Stimulated activated CD8-positive, alpha-beta memory T cell treated with anti-CD3 and anti-CD28 coated beads, Interleukin-15, amount 100 ng/mL, for 24 hours (primary cell): ENCODE data around the gene PRKG1.

Experiments
- DNase-seq: peaks from one replicate; pipeline ENCODE4 v3.0.0-alpha.2; 2020; ENCODE audit warnings: low read depth

Gene PRKG1

DNA sequence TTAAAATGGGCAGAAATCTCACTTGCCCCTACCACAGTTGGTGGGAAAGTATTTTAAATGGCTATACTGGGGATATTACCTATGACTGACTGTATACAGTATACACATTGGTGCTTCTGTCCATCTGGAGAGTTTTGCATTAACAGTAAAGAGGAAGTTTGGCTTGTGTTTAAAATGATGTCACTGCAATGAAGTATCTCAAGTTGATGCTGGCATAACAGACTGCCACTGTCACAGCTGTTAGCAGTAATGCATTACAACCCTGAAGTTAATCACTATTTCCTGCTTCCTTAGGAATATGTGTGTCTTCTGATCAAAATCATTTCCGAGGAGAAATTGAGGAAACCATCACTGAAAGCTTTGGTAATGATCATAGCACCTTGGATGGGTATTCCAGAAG is 1241.7 kb downstream of the PRKG1 start:
- no peak for DNase-seq

DNA sequence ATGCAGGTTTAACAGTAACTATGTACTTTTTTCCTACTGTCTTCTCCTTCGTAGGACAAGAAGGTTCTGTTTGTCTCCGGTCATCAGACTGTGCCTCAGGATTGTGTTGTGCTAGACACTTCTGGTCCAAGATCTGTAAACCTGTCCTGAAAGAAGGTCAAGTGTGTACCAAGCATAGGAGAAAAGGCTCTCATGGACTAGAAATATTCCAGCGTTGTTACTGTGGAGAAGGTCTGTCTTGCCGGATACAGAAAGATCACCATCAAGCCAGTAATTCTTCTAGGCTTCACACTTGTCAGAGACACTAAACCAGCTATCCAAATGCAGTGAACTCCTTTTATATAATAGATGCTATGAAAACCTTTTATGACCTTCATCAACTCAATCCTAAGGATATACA is 1242.2 kb downstream of the PRKG1 start:
- no peak for DNase-seq

DNA sequence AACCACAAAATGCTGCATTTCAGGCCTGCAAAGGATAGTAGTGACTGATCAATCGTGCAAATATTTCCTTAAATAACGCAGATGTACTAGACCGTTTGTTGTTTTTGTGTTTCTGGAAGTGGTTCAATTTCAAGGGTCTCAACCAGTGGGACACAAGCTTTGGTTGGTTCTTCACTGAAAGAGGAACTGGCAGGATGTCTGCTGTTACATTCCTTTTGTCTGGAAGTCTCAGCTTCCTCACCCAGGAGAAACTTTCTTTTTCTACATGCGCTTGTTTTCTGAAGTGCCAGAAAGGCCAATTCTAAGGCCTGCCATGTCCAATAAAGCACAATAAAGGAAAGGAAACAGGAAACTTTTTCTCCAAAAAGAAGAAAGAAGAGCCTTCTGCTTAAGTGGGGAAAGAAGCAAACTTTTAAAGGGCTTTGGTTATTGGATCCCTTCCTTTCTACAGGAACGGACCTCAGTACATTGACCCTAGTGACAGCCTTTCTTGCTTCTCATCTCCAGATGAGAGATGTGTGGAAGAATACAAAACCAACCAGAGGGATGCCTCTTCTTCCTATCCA is 1243.9 kb downstream of the PRKG1 start:
- no peak for DNase-seq

DNA sequence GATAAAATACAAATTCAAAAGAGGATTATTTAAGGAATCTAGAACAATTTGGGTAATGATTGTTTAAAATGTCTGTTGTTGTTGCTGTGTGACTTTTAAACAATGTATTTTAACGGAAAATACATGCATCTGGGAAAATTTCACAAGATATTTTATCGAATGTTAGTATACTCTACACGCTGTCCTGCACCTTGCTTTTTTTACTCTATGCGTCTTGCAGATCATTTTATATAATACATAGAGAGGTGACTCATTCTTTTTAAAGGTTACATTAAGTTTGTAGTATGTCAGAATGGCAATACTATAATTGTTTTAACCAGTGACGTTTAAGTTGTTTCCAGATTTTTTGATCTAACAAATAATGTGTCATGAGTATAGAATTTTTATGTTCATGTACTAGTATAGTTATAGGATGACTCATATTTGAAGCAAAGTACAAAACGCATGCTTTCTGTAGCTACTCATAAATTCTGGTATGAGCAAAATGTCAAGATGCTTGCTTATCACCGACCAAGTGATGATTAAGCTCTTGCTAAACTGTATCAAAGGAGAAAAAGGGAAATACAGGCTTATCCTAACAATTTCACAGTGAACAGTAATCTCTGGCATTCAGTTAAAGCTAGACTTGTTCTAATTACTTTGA is 1244.7 kb downstream of the PRKG1 start:
- no peak for DNase-seq

DNA sequence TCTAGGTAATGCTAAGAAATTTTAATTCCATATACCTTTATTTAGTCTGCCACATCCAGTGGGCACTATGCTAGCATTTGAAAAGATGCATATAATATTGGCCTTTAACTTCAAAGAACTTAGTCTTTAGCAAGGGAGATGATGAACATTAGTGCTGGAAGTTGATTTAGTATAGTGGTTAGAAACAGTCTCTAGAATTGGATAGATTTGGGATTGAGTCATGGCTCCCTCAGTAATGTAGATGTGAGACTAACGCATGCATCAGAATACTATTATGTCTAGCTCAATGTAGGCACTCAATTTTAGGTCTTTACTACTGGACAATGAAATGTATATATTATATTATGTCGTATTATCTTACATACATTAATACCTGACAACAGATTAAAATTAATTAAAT is 1245.6 kb downstream of the PRKG1 start:
- DNase-seq, result no peak

DNA sequence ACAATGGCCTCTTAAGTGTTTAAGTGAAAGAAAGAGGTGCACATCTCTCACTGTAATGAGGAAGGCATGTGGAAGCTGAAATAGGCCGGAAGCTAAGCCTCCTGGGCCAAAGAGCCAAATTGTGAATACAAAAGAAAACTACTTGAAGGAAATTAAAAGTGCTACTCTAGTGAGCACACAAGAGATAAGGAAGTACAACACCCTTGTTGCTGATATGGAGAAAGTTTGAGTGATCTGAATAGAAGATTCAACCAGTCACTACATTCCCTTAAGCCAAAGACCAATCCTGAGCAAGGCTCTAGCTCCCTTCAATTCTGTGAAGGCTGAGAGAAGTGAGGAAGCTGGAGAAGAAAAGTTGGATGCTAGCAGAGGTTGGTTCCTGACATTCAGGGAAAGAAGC is 1248.0 kb downstream of the PRKG1 start:
- no peak for DNase-seq

DNA sequence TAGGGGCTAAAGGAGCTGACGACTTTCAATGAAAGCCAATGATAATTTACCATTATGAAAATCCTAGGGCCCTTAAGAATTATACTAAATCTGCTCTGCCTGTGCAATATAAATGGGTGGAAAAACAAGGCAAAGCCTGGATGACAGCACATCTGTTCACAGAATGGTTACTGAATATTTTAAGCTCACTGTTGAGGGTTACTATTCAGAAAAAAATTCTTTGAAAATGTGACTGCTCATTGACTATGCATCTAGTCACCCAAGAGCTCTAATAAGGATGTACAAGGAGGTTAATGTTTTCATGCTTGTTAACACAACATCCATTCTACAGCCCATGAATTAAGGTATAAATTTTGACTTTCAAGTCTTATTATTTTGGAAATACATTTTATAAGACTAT is 1248.6 kb downstream of the PRKG1 start:
- no peak for DNase-seq

DNA sequence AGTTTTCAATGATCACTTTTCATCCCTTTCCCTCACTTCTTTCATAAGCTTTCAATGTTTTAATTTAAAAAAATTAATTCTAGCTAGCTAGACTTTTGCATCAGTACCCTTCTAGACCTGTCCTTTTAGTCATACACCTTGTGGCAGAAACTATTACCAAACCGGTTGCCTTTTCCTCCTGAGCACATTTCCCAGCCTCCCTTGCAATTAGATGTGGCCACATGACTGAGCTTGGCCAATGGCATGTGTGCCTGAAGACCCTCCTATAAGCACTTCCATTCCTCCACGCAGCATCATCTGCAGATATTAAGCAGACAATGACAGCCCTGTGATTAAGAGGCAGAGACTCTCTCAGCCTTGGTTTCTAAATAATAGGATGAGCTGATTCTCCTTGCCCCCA is 1252.1 kb downstream of the PRKG1 start:
- DNase-seq, result no peak

DNA sequence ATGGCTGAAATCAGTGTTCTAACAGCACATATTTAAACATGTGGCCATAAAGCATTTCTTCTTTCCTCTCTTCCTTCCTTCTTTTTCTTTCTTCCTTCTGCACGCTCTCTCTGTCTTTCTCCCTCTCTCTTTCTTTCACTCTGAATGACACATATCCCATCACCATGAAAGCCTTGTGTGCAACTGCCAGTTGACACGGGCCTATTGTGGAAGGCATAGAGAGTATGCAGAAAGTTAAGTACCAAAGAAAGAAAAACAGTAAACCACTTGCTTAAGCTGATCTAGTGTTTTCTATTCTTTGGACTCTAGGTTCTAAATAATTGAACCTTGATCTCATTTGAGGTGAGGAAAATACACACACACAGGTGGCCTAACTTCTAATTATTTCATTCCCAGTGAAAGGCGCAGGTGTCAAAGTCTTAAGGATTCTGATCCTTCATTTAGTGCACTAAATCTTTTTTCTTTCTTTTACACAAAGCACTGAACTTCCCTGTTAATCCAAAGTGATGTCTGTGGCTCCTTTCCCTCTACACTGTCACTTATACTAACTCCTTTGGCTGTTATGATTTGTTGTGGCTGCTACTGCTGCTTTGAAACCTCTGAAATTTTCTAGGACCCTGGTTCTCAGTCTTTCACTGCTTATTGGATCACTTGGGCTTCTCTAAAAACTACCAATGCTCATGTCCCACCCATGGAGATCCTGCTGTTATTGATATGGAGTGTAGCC is 1257.5 kb downstream of the PRKG1 start:
- no peak for DNase-seq

DNA sequence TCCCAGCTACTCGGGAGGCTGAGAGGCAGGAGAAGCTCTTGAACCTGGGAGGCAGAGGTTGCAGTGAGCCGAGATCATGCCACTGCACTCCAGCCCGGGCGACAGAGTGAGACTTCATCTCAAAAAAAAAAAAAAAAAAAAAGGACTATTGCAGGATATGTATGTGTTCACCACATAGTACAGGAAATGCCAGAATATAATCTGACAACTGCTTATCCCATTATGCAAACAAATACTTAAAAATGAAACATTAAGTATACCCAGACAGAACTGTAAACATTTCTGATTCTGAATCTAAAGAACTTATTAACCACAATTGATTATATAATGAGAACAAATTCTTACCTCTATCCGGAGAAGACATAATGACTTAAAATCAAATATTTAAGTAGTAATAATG is 1258.5 kb downstream of the PRKG1 start:
- DNase-seq, result no peak

DNA sequence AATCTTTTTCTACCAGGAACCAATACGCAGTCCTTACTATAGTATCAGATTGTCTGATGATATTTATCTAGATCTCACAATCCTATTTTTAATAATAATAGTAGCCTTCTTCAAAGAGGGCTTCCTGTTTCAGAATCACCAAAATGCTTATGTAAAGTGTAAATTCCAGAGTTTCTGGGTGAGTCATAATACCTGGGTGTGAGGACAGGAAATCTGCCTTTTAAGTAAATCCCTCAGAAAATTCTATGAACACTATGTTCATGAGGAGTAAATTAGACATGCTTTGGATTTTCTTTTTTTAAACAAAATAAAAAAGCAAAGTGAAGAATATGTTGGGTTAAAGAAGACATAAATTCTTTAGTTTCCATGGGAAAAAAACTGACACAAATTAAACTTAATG is 1260.3 kb downstream of the PRKG1 start:
- DNase-seq, result no peak

DNA sequence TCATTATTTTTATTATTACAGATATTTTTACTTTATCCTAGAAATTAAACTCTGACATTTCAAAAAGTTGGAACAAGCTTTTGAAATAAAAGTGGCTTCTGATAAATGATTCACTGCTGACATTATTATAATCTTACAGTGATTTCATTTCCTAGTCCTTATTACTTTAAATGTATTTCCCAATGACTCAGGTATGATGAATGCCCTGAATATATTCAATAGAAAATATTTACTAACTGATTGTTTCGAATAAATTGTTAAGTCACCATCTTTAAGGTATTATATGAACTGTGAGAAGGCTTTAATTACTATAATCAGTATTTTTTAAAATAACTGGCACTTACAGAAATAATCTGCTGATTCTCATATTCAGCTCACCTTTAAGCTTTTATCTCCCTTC is 1261.4 kb downstream of the PRKG1 start:
- no peak for DNase-seq

DNA sequence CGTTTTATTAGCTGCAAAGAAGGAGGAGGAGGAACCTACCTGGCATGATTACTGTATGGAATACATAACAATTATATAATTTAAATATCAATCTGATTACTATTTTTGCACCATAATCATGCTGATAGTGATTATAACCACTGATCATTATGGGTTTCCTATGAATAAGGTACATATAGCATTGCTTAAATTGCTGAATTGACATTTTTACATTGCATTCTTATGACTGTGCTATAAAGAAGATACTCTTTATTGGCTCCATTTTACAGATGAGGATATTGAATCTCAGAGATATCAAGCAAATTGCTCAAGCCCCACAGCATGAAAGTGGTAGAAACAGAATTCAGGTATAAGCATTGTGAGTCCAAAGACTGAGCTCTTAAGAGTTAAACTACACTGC is 1262.9 kb downstream of the PRKG1 start:
- no peak for DNase-seq

DNA sequence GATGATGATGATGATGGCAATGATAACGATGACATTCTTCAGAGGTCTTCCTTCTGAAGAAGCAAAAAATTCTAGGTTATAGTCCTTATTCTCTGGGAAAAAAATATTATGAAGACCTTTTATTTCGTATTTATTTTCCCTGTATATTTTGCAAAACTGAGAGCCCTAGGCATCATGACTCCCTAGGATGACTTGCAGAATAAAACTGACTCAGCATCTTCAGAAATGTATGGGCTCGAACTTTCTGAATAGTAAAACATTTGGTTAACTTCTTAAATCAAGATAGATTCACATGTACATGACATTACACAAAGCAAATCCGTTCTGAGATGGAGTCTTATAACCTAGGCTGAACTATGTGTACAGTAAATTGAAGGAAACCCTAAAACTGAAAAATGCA is 1269.2 kb downstream of the PRKG1 start:
- DNase-seq, result no peak

DNA sequence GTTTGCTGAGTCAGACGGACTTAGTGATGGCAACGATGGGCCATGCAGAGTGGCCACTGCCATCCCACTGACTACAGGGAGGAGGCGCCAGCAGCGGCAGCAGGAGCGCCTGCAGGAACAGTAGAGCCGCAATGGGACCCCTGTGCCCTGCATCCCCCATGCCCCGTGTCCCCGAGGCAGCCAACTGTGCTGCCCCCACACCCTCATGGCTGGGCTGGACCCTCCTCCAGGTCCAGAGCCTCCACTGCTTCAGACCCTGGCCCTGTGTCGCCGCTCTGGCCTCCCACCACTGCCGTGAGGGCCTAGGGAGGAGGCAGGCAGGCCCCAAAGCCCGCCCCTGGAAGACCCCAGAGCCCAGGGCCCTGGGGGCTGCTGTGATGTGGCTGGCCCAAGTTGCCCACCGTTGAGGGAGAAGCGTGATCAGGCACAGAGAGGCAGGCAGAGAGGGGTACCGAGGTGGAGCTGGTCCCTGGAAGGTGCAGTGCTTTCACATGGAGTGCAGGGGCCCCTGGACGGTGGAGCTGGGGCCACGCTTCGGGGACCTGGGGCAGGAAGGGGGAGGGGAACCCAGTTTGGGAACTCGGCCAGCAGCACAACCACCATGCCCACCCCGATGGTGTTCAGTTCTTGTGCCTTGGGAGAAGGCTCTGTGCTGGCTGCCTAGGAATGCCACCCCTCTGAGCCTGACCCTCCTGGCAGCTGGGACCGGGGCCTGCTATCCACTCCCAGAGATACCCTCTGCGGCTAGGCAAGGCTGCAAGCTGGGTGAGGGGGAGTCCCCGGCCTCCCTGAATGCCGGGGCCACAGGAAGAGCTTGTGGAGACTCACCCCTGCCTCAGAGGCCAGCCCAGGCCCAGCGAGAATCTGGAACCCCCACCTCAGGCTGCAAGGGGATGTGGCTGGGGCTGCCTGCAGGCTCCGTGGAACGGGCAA is 1272.4 kb downstream of the PRKG1 start:
- DNase-seq, result no peak

DNA sequence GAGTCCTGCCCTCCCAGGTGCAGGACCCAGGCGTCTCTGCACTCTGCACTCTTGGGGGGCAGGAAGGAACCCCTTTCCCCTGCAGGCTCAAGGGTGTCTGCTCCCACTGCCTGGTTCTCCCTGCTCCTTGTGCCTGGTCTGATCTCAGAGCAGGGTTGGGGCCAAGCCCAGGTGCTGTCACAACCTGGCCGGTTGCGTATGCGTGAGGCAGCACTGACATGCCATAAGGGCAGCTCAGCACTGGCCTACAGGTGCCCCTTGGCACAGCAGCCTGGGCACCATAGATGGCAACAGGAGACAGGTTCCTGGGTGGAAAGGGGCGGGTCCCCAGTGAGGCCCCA is 1273.0 kb downstream of the PRKG1 start:
- no peak for DNase-seq
